T-helper 1 cell (primary cell): ENCODE measurements around the gene TFB1M.
A peak's percentile ranks its signal among the peaks of the same experiment; 100 is the strongest.
"Not testable (repeated sequence)": the region's sequence is repeated elsewhere in the genome, so short reads cannot be mapped to it uniquely, and the experiment has no call there.

Source experiments
- DNase-seq, 5 donors: peaks; one replicate each; pipeline ENCODE4 v3.0.0-alpha.2; 2012 to 2020
- total RNA-seq, 4 donors: gene quantifications; one replicate each; lab custom pipeline; 2026; lab: John Stamatoyannopoulos, UW

TFB1M gene
- total RNA-seq = 7.6 to 13.9 (median 11.4) reads per million in 4 donors

DNA sequence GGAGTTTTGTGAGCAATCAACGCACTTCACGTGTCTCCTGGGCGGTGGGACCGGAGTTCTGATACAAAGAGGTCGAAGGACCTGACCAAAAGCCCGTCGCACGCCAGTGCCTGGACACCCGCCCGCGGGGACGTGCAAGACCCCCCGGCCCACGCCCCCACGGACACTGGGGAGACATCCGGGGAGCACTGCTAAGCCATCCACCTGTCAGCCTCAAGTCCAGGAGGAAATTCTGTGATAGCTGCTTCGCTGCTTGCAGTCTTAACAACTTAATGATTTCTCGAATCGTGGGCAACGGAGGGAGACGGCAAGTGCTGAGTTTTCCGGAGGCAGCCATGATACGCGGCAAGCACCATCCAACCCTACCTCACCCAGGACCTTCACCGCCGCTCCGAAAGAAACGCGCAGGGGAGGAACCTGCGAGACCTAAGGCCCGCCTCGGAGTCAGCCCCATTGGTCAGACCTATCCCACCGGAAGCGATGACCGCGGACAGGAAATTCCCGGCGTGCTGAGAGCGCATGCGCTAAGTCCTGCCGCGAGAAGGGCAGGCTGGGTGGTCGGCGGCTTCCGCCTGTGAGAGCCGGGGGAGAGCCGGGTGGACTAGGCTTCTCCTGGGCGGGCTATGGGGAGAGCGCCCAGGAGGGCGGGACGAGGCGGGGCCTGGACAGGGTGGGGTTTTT, at the start of gene TFB1M:
TFB1M (minus strand) TSS at position 393 of the 681 bp plus-strand sequence; CDS start at position 337, 56 bp downstream.
- peak; percentile 93 to 99 (median 96) for DNase-seq

GRCh38 chr6:155364021-155364420, 49.7 kb upstream of the TFB1M start:
- not testable (repeated sequence) for DNase-seq

GRCh38 chr6:155362968-155363632, 48.8 kb upstream of the TFB1M start:
- DNase-seq = not testable (repeated sequence)

GRCh38 chr6:155354167-155354566, 39.9 kb upstream of the TFB1M start:
- no peak for DNase-seq

DNA sequence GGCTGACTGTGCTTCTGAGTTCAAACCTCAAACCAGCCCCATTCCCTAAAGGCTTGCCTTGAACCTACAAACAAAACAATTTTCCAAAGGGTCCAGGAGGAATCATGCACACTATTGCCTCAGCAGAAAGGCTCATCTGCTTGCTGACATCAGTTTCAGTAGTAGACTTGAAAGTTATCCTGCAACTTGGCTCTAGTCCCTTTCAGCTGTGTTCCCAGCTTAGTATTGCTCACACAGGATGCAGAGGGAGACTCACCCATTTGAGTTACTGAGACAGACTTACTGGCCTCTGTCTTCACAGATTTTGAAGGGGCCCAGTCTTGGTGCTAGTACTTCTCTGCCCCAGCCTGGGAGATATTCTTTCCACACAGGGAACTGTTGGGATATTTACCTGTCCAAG, 38.5 kb upstream of the TFB1M start:
- DNase-seq = no peak

DNA sequence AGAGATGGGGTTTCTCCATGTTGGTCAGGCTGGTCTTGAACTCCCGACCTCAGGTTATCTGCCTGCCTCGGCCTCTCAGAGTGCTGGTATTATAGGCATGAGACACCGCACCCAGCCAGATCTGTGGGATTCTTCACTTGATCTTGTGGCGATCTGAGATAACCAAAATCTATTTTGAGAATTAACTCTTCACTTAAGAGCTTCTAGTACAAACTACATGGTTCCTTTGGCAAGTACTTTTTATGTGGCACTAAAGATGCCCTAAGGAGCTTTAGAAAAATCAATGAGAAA, 37.8 kb upstream of the TFB1M start:
- no peak for DNase-seq

DNA sequence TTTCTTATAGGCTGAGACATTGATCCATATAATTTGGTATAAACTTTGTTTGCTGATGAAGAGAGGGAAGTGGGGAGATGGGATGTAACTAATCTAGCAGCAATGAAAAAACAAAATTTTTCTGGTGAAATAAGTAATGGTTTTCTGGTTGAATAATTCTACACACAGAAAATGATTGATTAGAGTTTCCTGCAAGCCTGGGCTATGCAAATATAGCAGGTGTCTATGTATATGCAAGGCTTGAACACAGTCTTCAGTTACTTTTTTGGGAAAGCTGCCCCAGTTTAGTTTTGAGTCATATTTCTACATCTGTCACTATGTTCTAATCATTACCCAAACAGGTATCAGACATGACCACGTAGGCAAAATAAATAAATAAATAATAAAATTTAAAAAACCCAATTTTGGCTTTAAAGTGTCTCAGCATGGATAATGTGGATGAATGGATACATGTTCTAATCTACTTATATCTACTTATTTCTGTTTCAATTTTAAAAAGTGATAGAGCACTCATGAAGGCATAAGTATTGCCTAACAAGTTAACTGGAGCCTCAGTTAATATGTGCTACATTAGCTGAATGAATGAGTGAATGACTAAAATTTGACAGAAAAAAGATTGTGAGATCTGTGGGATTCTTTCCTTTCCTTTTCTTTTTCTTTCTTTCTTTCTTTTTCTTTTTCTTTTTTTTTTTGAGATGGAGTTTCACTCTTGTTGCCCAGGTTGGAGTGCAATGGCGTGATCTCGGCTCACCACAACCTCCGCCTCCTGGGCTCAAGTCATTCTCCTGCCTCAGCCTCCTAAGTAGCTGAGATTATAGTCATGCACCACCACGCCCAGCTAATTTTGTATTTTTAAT, 37.2 kb upstream of the TFB1M start:
- no peak for DNase-seq

- DNase-seq = no peak
These were observed 35.7 kb upstream of the TFB1M start for GRCh38 chr6:155349956-155350355.

GRCh38 chr6:155349129-155349528, 34.8 kb upstream of the TFB1M start:
- no peak for DNase-seq

GRCh38 chr6:155347800-155348199, 33.5 kb upstream of the TFB1M start:
- DNase-seq = no peak

GRCh38 chr6:155346957-155347356, 32.7 kb upstream of the TFB1M start:
- DNase-seq = no peak

- DNase-seq = no peak
These were observed 30.2 kb upstream of the TFB1M start for GRCh38 chr6:155344341-155345006.

GRCh38 chr6:155341130-155341828, 27.0 kb upstream of the TFB1M start:
- DNase-seq = no peak

DNA sequence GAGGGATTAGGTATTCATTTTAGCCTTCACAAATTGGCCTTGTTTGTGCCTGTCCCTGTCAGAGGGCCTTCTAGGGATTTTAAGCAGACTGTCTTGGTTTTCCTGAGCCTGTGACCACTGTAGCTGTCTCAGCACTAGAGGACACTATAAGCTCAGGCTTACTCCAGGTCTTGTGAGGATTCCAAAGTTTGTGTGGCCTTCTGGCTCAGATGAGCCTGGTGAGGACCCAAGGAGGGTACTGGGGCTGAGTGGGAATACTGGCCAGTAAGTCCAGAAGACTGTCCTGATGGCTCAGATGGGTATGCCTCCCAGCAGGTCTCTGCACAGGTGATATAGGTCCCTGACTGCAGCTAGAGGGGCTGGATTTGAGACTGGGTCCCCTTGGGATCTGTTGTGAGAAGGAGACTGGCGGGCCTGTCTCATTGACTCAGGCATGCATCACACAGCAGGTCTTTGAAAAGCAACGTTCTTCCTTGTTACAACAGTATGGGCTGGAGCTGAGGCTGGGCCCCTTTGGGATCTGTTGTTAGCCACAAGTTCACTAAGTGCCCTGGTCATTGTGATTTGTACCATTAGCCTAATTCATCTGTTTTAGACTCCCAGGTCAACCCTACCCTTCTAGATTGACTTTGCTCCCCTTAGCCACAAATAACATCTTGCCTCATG, 26.3 kb upstream of the TFB1M start:
- DNase-seq = no peak

DNA sequence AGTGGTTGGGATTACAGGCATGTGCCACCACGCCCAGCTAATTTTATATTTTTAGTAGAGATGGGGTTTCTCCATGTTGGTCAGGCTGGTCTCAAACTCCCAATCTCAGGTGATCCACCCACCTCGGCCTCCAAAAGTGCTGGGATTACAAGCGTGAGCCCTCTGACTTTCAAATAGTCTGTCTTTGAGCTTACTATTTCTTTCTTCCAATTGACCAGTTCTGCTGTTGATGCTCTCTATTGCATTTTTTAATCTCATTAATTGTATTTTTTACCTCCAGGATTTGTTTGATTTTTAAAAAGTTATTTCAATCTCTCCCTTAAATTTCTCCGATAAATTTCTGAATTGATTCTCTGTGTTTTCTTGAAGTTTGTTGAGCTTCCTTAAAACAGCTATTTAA, 25.6 kb upstream of the TFB1M start:
- DNase-seq = not testable (repeated sequence)

GRCh38 chr6:155338237-155338636, 24.0 kb upstream of the TFB1M start:
- DNase-seq = not testable (repeated sequence)

- no peak for DNase-seq
These were observed 21.0 kb upstream of the TFB1M start for GRCh38 chr6:155335265-155335664.

- not testable (repeated sequence) for DNase-seq
These were observed 19.8 kb upstream of the TFB1M start for GRCh38 chr6:155334073-155334472.

DNA sequence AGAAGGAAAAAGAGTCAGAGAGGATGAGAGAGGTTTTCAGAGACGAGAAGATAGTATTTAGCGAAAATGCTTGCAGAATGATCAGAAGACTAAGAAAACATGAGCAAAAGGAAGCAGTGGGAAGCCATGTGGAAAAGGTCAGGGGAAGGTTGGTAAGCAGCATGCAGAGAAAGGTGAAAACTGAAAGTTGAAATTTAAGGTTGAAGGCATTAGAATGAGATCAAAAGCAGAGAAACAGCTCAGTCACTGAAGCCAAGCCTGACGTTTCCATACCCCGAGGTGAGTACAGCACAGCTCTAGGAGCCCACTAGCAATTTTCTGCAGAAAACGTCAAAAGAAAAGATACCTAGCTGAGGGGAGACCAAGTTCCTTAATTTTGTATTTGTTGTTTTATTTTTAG, 19.1 kb upstream of the TFB1M start:
- DNase-seq = no peak

GRCh38 chr6:155330922-155331321, 16.6 kb upstream of the TFB1M start:
- no peak for DNase-seq

GRCh38 chr6:155330133-155330734, 15.9 kb upstream of the TFB1M start:
- DNase-seq = no peak
